Right ventricle myocardium inferior (tissue), 1 donor: ENCODE measurements around the gene RHOC. TPM values are rescaled to one million over a fixed set of nuclear protein-coding genes. Genes with fewer than 3 reads are reported as not detected.
A peak's percentile ranks its signal among the peaks of the same experiment; 100 is the strongest.

ENCODE experiments used
- ATAC-seq: fragments of 200-7000 bp; cut with Tn5 transposase; one replicate; pipeline ENCODE4 v1.9.1; 2020; ENCODE audit warnings: mild to moderate bottlenecking, moderate library complexity
- DNase-seq: peaks from one replicate; pipeline ENCODE4 v3.0.0; 2021; ENCODE audit errors: missing footprints
- intact Hi-C: fragments of 100-400 bp; cut with DNase I; formaldehyde crosslinking; loops from one replicate; pipeline ENCODE4 v1.11.0; 2022
- total RNA-seq: library from RNA; stranded (reverse); fragmentation: NEBNext Ultra II Directional; extraction: Animal tissue kit (Norgen Biotek cat#: 25700); gene quantifications from one replicate; pipeline ENCODE4 v1.2.1, GENCODE V29; 2021
- donor health status: DM: no; HTN: yes; CAD: no; lungs with severe emphysema.

RHOC gene
- total RNA-seq, 1 donor from 2014 or later: 118 TPM

DNA sequence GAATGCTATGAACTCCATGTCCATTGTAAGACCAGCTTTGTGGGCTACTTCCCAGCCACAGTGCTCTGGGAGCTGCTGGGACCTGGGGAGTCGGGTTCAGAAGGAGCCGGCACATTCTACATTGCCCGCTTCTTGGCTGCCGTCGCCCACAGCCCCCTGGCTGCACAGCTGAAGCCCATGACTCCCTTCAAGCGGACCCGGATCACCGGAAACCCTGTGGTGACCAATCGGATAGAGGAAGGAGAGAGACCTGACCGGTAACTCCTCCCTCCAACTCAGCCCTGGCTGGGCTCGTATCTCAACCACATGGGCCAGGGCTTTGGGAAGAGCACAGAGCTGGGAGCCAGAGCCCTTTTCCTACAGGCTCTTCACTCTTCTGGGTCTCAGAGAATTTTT is 17.1 kb downstream of the RHOC start:
- no peak for ATAC-seq
- intact Hi-C loops: no loop called here
- DNase-seq: no peak

DNA sequence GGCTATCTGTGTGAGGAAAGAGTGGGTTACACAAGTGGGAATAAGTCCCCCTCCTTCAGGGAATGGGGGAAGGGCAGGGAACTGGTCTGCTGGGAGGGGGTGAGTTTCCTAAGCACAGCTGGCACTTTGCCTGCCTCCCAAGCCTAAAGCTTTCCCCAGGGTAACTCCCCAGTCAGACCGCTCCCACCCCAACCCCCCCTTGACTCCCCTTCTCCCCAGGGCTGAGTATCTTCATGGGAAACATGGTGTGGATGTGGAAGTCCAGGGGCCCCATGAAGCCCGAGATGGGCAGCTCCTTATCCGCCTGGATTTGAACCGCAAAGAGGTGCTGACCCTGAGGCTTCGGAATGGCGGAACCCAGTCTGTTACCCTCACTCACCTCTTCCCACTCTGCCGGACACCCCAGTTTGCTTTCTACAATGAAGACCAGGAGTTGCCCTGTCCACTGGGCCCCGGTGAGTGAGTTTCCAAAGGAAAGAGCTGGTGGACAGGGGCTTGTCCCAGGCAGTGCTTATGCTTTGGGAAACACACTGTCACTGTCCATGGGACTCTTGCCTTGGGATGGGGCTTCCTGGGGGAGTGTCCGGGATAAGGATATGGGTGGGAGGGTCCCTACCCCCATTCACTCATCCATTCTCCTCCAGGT is 17.6 kb downstream of the RHOC start:
- DNase-seq: no peak
- ATAC-seq: peak; percentile 27
- intact Hi-C loops: no loop called here

DNA sequence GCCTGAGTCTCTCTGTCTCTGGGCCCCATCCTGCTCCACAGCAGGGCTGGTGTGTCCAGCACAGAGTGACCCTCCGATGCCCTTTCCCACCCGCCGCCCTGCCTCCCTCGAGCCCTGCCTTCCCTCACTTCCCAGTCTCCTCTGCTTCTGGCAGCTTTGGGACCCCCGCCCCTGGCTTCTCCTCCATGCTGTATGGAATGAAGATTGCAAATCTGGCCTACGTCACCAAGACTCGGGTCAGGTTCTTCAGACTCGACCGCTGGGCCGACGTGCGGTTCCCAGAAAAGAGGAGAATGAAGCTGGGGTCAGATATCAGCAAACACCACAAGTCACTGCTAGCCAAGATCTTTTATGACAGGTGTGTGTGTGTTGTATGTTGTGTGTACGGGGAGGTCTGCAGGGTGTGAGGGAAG is 18.1 kb downstream of the RHOC start:
- peak; percentile 75 for DNase-seq
- ATAC-seq: peak; percentile 61
- intact Hi-C loops: no loop called here

DNA sequence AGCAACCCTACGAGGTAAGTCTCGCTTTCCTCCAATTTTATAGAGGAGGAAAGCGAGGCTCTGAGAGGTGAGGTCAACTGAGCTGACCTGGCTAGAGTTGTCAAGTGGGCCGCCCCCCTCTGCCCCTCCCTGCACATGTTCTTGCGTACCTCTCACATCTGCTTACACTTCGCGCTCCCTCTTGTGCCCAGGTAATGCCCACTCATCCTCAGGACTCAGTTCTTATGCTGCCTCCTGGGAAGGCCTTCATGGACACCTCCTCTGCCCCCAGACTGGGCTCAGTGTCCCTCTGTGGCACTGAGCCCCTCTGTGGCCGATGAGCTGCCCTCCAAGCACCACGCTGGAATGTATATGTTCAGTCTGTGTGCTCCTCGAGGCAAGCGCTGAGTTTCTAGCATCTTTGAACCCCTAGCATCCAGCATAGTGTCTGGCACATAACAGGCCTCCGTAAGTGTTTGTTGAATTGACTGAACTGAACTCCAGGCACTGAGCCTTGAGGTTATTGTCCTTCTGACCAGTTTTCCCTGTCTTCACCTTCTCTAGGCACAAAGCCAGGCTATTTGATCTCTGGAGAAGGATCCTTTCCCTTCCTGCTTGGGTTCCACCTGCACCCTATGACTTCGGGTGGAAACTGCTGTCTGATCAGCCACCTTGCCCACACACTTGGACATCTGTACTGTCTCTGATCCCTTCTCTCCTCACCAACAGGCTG is 19.0 kb downstream of the RHOC start:
- no peak for ATAC-seq
- intact Hi-C loops: no loop called here
- no peak for DNase-seq

DNA sequence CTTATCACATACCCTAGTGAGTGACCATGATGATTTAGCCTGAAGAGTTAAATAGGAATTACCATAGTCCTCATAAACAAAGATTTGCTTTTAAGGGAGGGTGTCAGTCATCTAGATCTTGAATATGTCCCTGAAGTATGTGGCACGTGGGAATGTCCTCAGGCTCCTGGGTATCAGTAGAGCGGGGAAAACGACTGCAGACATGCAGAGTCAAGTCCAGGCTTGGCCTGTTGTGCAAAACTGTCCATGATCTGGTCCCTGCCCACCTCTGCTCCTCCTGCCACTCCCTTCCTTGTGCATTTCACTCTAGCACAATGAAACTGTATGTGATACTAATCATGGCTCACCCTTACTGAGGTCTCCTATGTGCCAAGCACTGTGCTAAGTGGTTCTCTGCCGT is 19.6 kb downstream of the RHOC start:
- ATAC-seq: no peak

DNA sequence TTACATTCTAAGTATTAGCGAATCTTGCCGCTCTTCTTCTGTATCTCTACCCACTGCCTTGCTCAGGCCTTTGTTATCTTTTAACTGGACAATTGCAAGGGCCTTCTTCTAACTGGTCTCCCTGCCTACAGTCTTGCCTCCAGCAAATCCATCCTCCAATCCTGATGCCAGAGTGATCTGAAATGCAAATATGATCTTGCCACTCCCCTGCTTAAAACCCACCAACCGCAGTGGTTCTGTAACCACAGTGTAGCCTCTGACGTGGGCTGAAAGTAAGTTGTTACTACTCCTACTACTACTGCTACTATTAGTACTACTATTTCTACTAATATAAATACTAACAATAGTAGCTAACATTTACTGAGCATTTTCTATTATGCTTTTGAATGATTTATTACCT is 20.1 kb downstream of the RHOC start:
- intact Hi-C loops: no loop called here
- DNase-seq (no peak), ATAC-seq (no peak)

More for the DNA sequence above, 19.6 kb downstream of the RHOC start:
- no peak for DNase-seq
- intact Hi-C loops: no loop called here

DNA sequence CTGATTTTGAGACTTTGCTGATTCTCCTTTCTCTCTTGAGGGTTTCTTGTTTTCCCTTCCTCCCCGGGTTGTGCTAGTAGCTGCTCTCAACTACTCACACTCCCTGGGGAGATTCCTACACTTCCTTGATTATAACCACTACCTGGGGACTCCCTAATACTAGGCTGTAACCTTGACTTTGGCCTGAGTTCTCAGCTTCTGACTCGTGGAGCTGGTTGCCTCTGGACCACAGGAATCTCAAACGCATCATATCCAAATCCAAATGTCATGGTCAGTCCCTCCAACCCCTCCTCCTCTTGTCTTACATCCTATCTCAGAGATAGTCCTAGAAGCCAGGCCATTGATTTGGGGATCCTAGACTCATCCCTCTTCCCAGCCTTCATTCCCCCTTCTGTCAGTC is 20.5 kb downstream of the RHOC start:
- ATAC-seq (no peak), DNase-seq (no peak)
- intact Hi-C loops: no loop called here

DNA sequence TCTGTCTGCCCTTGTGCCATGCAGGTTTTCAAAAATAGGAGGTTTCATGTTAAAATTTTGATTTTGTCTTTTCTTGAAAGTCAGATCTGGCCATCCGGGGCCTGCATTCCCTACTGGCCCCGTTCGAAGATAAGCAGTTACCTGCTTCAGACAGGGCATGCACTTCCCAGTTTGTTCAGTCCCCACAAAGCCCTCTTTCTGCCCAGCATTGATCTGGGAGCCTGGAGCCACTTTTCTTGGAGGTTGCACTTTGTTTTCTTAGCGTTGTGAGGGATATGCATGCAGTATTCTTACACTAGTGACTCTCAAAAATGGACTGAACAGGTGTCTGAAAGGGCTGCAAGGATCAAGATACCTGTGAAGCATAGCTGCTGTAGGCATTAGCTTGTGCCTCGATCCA is 21.0 kb downstream of the RHOC start:
- intact Hi-C loops: no loop called here
- ATAC-seq: no peak
- DNase-seq: no peak

DNA sequence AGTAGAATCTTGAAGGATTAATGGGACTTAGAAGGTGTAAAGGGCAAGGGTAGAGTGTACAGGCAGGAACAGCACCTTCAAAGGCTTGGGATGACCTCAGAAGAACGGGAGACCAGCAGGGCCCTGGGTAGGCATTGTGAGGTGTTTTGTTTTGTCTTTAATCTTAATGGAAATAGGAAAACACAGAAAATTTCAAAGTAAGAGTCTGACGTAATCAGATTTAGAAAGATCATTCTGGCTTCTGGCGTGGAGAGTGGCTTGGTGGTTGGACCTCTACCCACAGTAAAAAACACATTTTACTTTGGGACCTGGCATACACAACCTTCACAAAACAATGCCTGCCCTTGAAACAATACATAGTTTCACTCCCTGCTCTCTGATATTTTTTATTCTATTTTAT is 28.3 kb downstream of the RHOC start:
- no peak for ATAC-seq
- no peak for DNase-seq
- intact Hi-C loops: loop anchor here (10.0 kb wide), 1 partner anchor 64 kb away; the partner anchor contains the start of genes CAPZA1 and ST7L

DNA sequence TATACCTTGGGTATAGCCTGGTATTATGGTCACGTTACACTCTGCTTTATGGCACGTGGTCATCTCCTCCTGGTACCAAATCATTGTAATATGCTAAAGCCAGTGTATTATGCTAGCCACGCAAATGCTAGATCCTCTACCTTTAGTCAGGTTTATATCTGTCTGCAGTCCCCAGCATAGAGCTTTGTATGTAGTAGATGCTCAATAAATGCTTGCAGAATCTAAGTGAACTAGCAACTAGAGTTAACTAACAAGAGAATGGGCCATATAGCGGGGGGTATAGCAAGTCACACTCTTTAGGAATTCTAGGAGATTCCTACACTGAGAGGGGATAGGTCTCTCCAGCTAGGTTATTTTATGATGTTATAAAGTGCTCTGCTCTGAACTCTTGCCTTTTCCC is 29.4 kb downstream of the RHOC start:
- intact Hi-C loops: loop anchor here (10.0 kb wide), 1 partner anchor 63 kb away; the partner anchor contains the start of genes CAPZA1 and ST7L
- no peak for ATAC-seq
- DNase-seq: no peak

DNA sequence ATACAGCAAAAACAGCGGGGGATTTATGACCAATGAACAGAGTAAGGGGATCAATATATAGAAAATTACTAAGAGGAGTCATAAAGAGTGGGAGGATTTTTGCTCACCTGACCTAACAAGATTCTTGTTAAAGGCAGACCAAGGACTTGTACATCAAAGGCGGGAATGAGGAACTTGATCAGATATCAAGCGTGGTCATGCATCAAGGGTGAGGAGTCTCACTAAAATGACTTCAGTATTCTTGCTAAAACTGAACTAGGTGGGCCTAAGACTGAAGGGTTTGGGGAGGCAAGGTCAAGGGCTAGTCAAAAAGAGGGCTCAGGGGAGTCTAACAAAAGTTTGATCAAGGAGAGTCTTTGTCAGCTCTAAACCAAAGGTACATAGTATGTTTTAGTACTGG is 30.4 kb downstream of the RHOC start:
- intact Hi-C loops: loop anchor here (10.0 kb wide), 1 partner anchor 62 kb away; the partner anchor contains the start of genes CAPZA1 and ST7L
- ATAC-seq (no peak), DNase-seq (no peak)

DNA sequence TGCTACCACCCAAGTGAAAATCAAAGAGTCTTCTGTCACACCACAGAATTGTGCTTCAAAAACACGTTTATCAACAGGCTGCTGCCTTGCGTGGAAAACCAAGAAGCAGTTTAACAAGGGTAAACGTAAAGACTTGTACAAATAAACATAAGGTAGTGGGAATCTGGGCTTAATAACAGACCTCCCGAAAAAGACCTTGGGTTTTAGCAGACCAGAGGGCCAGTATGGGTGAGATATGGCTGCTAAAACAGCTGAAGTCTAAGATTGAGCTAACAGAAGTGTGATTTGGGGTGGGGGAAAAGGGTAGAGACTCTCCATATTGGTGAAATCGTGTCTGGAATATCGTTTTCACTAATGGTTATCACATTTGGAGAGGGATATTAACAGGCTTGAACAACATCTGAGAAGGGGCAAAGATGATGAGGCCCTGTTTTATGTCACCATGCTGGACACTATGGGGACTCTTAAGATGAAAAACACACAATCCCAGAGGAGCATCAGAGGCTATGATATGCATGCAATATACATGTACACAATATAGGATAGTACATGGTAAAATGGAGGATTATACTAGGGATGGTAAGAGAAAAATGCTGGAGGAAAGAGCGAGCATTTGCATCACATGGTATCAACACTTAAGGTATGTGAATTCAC is 31.1 kb downstream of the RHOC start:
- DNase-seq: no peak
- ATAC-seq: no peak
- intact Hi-C loops: loop anchor here (2.0 to 10.0 kb wide), 2 partner anchors 25 to 61 kb away; partner anchors contain the start of genes CAPZA1 and ST7L

DNA sequence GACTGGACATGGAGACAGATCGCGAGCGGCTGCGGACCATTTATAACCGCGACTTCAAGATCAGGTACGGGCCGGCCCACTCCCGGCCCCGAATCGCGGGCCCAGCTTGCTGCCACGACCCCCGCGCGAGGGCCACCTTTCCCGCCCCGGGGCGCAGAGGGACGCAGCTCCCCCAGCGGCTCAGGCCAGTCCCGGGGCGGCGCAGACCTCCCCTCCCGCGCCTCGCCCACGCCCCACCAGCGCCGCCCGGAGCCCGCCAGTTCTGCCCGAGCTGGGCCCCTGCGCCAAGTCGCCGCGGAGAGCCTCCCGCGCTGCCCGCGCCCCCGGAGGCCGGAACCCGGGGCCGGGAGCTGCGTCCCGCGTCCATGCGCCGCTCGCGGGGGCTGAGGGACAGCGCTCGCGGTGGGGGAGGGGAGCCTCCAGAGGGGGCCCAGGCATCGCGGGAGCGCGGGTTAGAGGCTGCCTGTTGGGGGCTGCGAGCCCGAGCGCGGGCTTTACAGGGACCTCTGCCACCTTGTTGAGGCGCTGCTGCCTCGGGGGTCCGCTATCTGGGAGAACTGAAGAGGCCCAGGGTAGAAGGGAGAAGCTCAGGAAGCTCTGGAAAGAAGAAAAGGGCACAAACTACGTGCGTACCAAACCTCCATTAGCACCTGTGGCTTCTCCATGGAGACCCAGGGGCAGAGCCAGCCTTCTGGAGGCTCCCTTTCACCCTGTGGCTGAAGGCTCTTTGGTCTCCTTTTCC is 31.8 kb downstream of the RHOC start:
- intact Hi-C loops: loop anchor here (2.0 to 10.0 kb wide), 2 partner anchors 26 to 60 kb away; partner anchors contain the start of genes CAPZA1 and ST7L
- DNase-seq (no peak), ATAC-seq (peak; percentile 75)

DNA sequence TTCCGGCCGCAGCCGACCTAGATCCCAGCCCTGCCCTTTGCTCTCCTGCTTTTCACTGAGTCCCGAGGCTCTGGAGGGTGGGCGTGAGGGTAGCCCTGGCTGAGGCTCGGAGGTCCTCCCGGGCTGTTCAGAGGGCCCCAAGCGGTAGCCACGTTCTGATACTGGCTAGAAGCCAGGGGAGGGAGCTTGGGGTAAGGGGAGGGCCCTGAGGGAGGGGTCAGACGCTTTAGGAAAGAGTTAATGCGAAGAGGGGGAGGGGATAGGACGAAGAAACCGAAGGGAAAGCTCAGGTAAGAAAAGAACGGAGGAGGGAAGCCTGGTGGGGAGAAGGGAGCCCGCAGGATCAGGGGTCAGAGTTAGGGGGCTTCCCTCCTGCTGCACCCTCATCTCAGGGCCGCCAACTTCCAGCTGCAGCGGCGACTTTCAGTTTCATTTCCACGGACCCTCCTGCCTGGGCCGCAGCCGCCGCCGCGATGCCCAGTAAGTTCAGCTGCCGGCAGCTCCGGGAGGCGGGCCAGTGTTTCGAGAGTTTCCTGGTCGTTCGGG is 32.4 kb downstream of the RHOC start, which contains the start of gene MOV10:
Gene MOV10 (plus strand): TSS at position 220 of the 546 bp plus-strand sequence. CDS start 254 bp downstream, at position 474.
- DNase-seq: peak; percentile 91
- ATAC-seq: peak; percentile 68
- intact Hi-C loops: loop anchor here (2.0 to 10.0 kb wide), 2 partner anchors 26 to 60 kb away; partner anchors contain the start of genes CAPZA1 and ST7L

DNA sequence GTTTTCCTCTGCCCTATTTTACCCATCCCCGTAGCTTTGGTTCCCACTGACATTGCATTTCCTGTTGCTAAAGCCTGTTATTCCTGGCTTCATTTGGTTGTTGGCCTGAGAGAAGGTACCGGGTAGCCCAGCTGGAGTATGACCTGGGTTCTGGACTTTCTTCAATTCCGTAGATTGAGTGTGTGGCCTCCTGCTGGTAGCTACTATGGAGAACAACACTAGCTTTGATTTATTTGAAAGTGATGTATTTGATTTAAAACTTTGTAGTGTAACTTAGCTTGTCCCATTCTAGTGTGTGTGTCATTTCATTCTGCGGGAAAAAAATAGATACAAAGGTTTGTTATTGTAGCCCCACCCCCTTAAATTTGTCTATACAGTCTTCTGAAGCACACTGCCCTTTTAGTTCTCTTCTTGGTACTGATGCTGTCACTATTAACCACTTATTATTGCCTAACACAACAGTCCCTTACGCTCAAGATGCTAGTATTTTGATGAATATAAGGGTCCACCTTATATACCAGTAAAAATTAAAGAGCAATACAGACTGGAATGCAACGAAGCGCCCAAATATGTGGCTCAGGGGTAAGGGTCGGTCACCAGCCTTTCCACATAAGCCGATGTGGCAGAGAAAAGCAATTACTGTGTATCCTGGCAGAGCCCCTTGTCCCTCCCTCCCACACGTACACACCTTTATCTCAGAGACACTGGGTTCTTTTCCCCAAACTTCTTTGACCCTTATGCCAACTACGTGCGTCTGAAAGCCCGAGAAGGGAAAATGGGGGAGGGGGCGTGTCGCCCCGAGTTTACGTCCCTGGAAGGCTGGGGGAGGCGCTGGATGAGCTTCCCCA is 33.1 kb downstream of the RHOC start:
- peak; percentile 54 for ATAC-seq
- intact Hi-C loops: loop anchor here (2.0 to 10.0 kb wide), 2 partner anchors 27 to 59 kb away; partner anchors contain the start of genes CAPZA1 and ST7L
- DNase-seq: no peak

DNA sequence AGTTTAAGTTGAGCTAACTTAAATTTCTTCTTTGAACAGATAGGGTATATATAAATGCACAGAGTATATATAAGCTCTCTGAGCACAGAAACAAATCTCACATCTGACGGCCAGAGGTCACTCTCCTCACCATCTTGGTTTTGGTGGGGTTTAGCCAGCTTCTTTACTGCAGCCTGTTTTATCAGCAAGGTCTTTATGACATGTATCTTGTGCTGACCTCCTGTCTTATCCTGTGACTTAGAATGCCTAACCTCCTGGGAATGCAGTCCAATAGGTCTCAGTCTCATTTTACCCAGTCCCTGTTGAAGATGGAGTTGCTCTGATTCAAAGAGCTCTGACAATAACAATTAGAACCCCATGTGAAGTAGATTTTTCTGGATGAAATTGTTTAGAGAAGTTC is 34.1 kb downstream of the RHOC start:
- no peak for ATAC-seq
- intact Hi-C loops: loop anchor here (10.0 kb wide), 1 partner anchor 58 kb away; the partner anchor contains the start of genes CAPZA1 and ST7L
- DNase-seq: no peak

DNA sequence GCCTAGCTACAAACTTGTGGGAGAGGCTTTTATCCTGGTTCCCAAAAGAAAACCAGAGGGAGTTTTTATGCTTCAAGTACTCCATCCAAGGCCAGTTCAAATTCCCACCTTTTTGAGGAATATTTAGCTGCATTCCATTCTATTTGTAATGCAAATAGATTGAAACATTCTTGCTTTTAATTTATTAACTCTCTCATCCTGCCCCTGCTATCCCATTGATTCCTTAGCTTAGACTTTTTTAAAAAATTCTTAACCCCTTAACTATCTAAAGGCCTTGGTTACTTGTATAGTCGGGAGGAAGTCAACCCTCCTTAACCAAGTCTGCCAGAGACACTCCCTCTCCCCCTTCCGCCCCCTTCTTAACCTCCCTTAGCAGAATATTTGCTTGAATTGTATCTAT is 34.9 kb downstream of the RHOC start:
- ATAC-seq: no peak
- intact Hi-C loops: loop anchor here (10.0 kb wide), 1 partner anchor 57 kb away; the partner anchor contains the start of genes CAPZA1 and ST7L
- DNase-seq: no peak
